ENCODE measurements around the gene TLR5. TPM values are rescaled to one million over a fixed set of nuclear protein-coding genes. Genes with fewer than 3 reads are reported as not detected.

The TLR5 gene
- total and polyA plus RNA-seq, 2 donors from 2014 or later: 3.7 to 31.3 TPM

DNA sequence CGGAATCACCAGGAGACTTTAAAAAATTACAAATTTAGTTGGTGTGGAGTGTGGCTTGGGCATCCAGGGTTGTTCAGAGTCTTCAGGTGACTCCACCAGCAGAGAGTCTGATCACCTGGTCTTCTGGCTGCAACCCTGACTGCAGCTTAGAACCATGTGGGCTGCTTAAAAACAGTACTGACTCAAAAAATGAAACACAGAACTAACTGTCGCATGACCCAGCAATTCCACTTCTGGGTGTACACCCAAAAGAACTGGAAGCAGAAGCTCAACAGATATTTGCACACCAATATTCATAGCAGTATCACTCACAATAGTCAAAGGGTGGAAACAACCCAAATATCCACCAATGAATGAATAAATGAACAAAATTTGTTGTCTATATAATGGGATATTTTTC is 17.3 kb downstream of the TLR5 start:
- H3K9ac ChIP-seq (ENCODE audit: low read length in 3 of 3): no peak overlapping the region
- DNase-seq (no peak), FAIRE-seq (no peak)
- no peaks in the 10 kb centered on the region for H3K36me3 ChIP-seq (ENCODE audit: control insufficient read depth in 2 of 3, insufficient read depth in 3 of 3, low read length in 3 of 3)
- H3K9me3 ChIP-seq (ENCODE audit: control insufficient read depth in 2 of 3, insufficient read depth in 1 of 3, low read length in 3 of 3): no peaks in the 10 kb centered on the region
- H3K4me3 ChIP-seq (ENCODE audit: low read length in 3 of 3): no peak overlapping the region
- TF ChIP-seq, protein P1, sequence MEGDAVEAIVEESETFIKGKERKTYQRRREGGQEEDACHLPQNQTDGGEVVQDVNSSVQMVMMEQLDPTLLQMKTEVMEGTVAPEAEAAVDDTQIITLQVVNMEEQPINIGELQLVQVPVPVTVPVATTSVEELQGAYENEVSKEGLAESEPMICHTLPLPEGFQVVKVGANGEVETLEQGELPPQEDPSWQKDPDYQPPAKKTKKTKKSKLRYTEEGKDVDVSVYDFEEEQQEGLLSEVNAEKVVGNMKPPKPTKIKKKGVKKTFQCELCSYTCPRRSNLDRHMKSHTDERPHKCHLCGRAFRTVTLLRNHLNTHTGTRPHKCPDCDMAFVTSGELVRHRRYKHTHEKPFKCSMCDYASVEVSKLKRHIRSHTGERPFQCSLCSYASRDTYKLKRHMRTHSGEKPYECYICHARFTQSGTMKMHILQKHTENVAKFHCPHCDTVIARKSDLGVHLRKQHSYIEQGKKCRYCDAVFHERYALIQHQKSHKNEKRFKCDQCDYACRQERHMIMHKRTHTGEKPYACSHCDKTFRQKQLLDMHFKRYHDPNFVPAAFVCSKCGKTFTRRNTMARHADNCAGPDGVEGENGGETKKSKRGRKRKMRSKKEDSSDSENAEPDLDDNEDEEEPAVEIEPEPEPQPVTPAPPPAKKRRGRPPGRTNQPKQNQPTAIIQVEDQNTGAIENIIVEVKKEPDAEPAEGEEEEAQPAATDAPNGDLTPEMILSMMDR (IDR thresholded peaks at IDR 0.05; ENCODE audit: borderline replicate concordance, extremely low read depth, insufficient read depth): no peak
- no peak overlapping the region for H3K27ac ChIP-seq (ENCODE audit: low read depth in 2 of 2, low read length in 2 of 2)
- peaks cover 0 to 3% (median 0%) of the 10 kb centered on the region in 3 donors for H3K4me1 ChIP-seq (ENCODE audit: control insufficient read depth in 2 of 3, insufficient read depth in 2 of 3, low read depth in 1 of 3, low read length in 3 of 3)
- no peaks in the 10 kb centered on the region for H3K27me3 ChIP-seq (ENCODE audit: control insufficient read depth, insufficient read depth, low read length)
- intact Hi-C loops (cut with DNase I): no loop called here

DNA sequence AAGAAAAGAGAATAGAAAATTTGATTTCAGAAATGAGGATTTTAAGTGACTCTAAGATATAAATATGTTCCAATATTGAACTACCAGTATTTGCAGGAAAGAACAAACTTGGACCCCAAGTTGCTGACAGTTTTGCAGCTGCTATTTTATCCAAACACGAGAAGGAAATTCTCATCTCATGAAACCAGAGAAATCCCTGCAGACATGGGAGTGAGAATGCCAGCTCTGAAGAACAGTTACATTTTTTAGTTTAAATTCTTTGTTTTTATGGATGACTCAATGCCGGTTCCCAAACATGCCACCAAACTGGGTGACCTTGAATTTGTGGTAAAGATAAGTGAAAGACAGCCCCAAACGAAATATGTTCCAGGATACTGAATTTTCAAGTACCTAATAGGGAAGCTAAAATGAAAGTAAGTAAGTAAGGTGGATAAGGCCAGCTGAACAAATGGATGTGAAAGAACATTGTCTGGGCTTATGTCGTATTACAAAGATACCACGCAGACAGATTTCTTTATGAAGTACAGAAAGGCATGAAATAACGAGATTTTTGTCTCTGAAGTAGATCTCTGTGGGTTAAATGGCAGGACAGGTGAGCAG is 19.9 kb downstream of the TLR5 start:
- TF ChIP-seq, protein P1 (IDR thresholded peaks at IDR 0.05; ENCODE audit: borderline replicate concordance, extremely low read depth, insufficient read depth): no peak
- H3K4me3 ChIP-seq (ENCODE audit: low read length in 3 of 3): peak overlapping the region in 2 of 3 donors; percentile 18 to 45
- no peak for FAIRE-seq
- peaks cover 0 to 3% (median 0%) of the 10 kb centered on the region in 3 donors for H3K4me1 ChIP-seq (ENCODE audit: control insufficient read depth in 2 of 3, insufficient read depth in 2 of 3, low read depth in 1 of 3, low read length in 3 of 3)
- no peaks in the 10 kb centered on the region for H3K9me3 ChIP-seq (ENCODE audit: control insufficient read depth in 2 of 3, insufficient read depth in 1 of 3, low read length in 3 of 3)
- DNase-seq: no peak
- H3K36me3 ChIP-seq (ENCODE audit: control insufficient read depth in 2 of 3, insufficient read depth in 3 of 3, low read length in 3 of 3): no peaks in the 10 kb centered on the region
- H3K27me3 ChIP-seq (ENCODE audit: control insufficient read depth, insufficient read depth, low read length): no peaks in the 10 kb centered on the region
- intact Hi-C loops (cut with DNase I): no loop called here
- H3K9ac ChIP-seq (ENCODE audit: low read length in 3 of 3): no peak overlapping the region
- no peak overlapping the region for H3K27ac ChIP-seq (ENCODE audit: low read depth in 2 of 2, low read length in 2 of 2)

DNA sequence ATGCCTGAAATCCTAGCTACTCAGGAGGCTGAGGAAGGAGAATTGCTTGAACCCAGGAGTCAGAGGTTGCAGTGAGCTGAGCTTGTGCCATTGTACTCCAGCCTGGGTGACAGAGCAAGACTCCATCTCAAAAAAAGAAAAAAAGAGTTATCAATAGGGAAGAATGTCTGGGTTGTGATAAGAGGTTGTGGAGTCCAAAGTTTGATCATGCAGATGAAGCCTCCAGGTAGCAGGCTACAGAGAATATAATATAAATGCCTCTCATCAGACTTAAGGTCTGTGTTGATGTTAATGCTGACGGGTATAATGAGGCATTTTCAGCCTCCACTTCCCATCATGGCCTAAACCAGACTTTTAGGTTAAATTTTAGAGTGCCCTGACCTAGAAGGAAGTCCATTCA is 24.6 kb downstream of the TLR5 start:
- Histone ChIP-seq H3K27me3 (ENCODE audit: control insufficient read depth, insufficient read depth, low read length) (no peaks in the 10 kb centered on the region), H3K36me3 (ENCODE audit: control insufficient read depth in 2 of 3, insufficient read depth in 3 of 3, low read length in 3 of 3) (no peaks in the 10 kb centered on the region), H3K9me3 (ENCODE audit: control insufficient read depth in 2 of 3, insufficient read depth in 1 of 3, low read length in 3 of 3) (no peaks in the 10 kb centered on the region), H3K4me3 (ENCODE audit: low read length in 3 of 3) (no peak overlapping the region), H3K27ac (ENCODE audit: low read depth in 2 of 2, low read length in 2 of 2) (no peak overlapping the region), H3K9ac (ENCODE audit: low read length in 3 of 3) (no peak overlapping the region), H3K4me1 (ENCODE audit: control insufficient read depth in 2 of 3, insufficient read depth in 2 of 3, low read depth in 1 of 3, low read length in 3 of 3) (peaks cover 0 to 3% (median 0%) of the 10 kb centered on the region in 3 donors)
- intact Hi-C loops (cut with DNase I): no loop called here
- FAIRE-seq (no peak), DNase-seq (no peak)
- TF ChIP-seq, protein P1 (IDR thresholded peaks at IDR 0.05; ENCODE audit: borderline replicate concordance, extremely low read depth, insufficient read depth): no peak

DNA sequence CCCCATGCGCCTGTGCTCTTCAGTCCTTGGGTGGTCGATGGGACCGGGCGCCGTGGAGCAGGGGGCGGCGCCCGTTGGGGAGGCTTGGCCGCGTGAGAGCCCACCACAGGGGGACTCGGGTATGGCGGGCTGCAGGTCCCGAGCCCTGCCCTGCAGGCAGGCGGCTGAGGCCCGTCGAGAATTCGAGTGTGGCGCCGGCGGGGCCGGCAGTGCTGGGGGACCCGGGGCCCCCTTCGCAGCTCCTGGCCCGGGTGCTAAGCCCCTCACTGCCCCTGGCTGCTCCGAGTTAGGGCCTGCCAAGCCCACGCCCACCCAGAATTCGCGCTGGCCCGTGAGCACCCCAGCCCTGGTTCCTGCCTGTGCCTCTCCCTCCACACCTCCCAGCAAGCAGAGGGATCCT is 26.1 kb downstream of the TLR5 start:
- Histone ChIP-seq H3K27ac (ENCODE audit: low read depth in 2 of 2, low read length in 2 of 2) (no peak overlapping the region), H3K4me1 (ENCODE audit: control insufficient read depth in 2 of 3, insufficient read depth in 2 of 3, low read depth in 1 of 3, low read length in 3 of 3) (peaks cover 0 to 3% (median 0%) of the 10 kb centered on the region in 3 donors), H3K9ac (ENCODE audit: low read length in 3 of 3) (no peak overlapping the region), H3K36me3 (ENCODE audit: control insufficient read depth in 2 of 3, insufficient read depth in 3 of 3, low read length in 3 of 3) (no peaks in the 10 kb centered on the region), H3K9me3 (ENCODE audit: control insufficient read depth in 2 of 3, insufficient read depth in 1 of 3, low read length in 3 of 3) (no peaks in the 10 kb centered on the region), H3K27me3 (ENCODE audit: control insufficient read depth, insufficient read depth, low read length) (no peaks in the 10 kb centered on the region), H3K4me3 (ENCODE audit: low read length in 3 of 3) (no peak overlapping the region)
- TF ChIP-seq, protein P1 (IDR thresholded peaks at IDR 0.05; ENCODE audit: borderline replicate concordance, extremely low read depth, insufficient read depth): no peak
- intact Hi-C loops (cut with DNase I): no loop called here
- peak in 1 of 5 donors; percentile 61 for DNase-seq
- no peak for FAIRE-seq

Data from kidney (tissue), 14 donors.